SIG-M5 (cell line): Measurements from ENCODE around the gene CCDC192.

Source experiments
- DNase-seq: peaks from one replicate; lab custom pipeline; 2025; lab: John Stamatoyannopoulos, UW

CCDC192 gene

DNA sequence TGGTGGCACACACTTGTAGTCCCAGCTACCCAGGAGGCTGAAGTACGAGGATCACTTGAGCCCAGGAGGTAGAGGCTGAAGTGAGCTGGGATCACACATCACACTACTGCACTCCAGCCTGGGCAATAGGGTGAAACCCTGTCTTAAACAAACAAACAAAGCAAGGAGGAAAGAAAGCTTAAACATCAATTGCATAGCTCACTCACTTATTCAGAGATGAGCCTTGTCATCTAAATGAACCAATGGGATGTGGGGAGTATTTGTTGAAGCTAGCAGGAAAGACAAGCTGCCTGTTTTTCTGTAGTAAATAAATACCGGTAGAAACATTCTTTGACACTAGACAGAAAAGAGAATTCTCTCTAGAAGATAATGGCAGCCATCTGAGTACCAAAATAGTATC, 219.4 kb downstream of the CCDC192 start:
- DNase-seq, result no peak

DNA sequence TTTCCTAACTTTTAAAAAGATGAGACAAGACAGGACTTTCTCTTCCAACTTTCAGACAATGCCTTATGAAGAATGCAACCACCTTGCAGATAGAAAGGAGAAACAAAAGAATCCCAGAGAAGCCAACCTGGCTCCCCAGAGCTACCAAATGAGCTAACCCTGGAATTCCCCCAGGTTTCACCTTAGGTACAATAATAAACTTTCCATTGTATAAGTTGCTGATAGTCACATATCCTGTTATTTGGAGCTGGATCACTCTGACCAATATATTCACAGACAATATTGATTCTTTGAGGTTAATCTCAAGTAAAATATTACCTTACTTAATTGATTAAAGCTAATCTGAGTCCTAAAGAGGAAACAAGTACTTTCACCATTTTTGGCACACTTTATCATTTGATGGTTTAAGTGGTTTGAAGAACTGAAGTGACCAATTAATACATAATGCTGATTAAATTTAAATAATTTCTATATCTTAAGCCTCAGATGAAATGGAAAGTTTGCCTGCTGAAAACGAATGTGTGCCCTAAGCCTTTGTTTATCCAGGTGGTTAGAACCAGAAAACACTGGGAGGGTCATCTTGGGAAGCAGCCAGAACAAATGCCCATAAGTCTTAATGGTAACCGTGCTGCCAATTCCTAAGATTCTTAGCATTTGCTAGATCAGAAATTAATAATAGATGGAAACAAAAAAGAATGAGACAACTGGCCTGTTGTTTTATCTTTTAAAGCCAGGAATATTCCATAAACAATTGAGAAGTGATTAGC, 220.8 kb downstream of the CCDC192 start:
- no peak for DNase-seq

DNA sequence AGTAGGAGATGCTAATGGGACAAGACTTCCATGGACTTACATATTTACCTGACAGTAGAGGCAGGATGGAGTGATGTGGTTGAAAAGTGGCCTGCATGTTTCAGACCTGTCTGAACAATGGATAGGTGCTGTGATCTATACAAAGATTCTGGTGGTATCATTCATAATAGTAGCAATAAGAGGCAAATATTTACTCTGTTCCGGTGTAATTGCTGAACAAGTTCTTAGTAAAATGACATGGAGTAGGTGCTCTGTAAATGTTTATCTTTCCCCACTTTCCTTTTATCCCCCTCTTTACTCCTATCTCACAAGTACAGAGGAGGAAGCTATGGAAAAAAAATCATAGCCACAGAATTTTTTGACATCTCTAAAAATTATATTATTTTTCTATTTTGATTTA, 221.4 kb downstream of the CCDC192 start:
- no peak for DNase-seq

DNA sequence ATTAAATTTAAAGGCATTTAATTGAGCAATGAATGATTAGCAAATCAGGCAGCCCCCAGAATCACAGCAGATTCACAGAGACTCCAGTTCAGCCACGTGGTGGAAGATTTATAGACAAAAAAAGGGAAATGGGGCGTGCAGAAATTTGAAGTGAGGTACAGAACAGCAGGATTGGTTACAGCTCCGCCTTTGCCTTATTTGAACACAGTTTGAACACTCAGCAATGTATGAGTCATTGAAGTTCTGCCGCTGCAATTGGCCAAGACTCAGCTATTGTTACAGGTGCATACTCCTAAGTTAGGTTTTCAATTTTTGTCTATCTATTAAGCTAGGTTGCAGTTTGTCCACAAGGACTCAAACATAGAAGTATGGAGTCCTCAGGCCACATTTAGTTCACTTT, 222.7 kb downstream of the CCDC192 start:
- no peak for DNase-seq

DNA sequence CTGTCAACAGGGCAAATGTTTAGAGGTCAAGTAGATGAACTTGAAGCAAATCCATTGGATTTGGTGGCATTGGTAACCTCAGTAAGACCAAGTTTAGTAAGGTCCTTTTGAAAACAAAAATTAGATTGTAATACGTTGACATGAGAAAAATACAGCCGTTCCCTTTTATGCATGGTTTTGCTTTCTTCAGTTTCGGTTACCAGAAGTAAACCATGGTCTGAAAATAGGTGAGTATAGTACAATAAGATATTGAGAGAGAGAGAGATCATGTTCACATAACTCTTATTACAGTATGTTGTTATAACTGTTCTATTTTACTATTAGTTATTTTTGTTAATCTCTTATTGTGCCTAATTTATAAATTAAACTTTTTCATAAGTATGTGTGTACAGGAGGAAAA, 223.8 kb downstream of the CCDC192 start:
- no peak for DNase-seq

DNA sequence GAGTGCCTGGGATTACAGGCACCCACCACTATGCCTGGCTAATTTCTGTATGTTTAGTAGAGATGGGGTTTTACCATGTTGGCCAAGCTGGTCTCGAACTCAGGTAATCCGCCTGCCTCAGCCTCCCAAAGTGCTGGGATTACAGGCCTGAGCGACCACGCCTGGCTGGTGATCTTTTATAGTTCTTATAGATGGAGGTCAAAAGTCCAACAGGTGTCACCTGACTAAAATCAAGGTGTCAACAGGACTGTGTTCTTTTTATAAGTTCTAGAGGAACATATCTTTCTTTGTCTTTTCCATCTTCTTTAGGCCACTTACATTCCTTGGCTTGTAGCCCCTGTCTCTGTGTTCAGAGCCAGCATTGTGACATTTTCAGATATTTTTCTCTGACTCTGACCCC, 224.9 kb downstream of the CCDC192 start:
- DNase-seq, result no peak

DNA sequence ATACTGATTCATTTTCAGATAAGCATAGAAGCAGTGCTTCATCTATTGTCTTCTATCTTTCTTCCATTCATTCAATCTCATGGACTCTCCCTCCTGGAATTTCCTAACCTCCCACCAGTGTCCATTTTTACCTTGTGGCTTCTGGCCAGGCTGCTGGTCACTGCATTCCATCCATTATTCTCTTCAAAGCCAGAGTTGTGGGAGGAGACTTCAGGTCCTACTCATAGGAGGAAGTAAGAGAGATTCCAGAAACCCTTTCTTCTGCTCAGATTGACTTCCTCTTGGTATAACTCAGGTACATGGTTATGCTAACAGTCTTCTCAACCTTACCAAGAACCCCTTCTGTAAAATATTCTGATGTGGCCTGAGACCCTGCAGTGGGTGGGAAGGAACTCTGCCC, 227.1 kb downstream of the CCDC192 start:
- DNase-seq, result no peak

DNA sequence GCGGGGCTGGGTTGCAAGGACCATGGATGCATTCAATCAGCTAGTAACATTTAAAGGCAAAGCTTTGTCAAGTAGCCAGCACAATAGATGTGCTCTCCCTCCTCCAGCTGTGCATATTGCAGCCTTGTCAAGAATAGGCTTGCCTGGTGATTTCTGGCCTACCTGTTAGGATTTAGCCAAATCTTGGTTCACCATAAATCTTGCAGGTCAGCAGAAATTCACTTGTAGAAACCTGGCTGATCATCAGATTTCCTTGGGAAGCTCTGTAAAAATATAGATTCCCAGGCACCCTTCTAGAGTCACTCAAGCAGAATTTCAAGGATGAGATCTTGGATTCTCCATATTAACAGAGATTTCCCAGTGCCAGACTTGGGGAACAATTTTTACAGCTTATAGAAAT, 228.2 kb downstream of the CCDC192 start:
- DNase-seq, result no peak

DNA sequence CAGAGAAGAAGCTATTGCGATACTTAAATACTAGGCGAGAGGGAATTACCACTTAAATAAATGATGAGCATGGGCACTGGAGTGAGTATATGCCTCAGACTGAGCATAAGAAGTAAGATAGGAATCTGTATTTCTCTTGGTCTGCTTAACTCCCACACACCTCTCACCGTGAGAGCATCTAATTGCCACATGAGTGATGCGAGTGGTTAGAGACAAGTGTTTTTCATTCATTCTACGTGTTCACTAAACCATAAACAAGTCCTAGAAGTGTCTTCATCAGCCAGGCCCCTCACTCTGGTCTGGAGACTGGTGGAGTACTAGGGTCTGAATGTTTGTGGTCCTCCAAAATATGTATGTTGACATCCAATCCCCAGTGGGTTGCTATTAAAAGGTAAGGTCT, 230.2 kb downstream of the CCDC192 start:
- no peak for DNase-seq

DNA sequence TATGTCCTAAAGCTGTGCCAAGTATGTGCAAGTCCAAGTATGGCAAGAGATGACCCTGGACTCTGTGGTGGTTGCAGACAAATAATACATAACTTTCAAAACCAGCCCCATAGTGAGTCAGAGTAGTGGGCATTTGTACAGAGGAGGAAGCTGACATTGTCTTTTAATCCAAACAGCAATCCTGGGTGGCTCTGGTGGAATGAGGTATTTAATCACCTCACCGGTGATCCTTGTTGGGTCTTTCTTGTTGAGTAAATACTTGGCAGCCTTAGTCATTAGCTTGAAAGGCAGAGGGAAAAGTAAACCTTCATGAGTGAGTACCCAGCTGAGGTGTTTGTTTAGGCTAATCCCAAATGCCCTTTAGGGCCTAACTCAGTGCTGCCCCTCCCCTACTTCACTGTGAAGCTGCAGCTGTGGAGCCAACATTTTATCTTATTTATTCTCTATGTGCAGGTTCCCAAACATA, 231.6 kb downstream of the CCDC192 start:
- DNase-seq, result no peak

DNA sequence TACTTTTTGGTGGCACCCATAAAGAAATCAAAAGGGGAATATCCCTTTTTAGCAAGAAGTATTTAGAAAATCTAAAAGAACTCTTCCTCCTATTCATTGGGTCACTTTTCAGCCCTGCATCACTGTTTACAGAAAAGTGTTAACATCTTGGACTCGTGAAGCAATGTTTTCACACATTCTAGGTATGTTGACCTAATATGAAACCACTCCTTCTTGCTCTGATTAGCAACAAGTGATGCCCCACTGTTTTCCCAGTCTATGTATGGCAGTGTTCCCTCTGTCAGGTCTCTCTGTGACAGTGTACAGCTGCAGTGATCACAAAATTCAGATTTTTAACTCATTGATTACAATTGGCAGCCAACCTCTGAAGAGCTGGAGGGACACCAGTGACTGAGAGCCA, 232.2 kb downstream of the CCDC192 start:
- no peak for DNase-seq

DNA sequence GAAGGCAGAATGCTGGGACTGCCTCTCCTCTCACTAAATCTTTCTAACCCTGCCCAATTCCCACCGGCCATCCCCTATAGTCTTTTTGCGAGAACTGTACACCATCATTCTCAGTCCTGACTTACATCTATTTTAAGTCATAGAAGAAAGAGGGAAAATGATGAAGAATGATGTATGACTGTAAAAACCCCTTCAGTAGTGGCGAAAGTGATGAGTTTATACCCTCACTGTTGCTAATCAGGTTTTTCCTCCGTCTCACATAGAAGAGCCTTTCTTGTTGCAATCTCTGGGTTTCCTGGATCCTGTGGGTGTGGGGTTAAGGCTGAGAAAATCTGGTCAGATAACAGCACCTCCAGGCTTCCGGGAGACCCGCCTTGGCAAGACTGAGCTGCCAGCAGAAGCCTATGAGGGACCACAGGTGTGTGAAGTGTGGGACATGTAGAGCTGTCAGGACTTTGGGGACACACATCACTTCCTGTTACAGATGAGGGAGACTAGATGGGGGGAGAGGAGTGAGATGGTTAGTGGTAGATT, 233.3 kb downstream of the CCDC192 start:
- no peak for DNase-seq

DNA sequence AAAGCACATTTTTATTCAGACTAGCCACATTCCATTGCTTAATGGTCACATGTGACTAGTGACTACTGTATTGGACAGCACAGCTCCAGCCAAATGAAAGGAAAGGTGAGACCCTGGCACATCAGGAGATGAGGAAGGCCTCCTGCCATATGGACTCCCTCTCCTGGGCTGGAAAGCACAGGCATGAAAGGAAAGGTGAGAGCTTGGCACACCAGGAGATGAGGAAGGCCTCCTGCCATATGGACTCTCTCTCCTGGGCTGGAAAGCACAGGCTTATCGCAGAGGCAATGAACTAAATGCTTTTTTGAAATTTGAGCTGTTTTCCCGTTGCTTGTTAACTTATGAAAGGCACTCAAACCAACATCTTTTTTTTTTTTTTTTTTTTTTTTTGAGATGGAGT, 235.6 kb downstream of the CCDC192 start:
- no peak for DNase-seq

DNA sequence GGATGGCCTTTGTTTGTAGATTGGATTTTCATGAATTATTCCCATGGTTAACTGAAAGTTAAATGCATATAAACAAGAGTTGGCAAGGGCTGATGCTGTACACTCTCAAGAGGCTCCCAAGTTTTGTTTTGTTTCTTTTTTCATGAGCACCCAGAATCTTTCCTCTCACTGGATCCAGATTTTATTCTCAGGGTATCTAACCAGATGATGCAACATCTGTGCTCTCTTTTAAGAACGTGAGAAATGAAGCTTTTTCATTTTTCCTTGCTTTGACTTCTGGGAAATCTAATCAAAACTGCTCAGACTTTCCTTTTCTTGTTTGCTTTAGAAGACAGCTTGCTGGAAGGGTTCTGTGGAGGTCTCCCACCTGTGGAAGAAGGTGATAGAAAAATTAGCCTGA, 237.7 kb downstream of the CCDC192 start:
- no peak for DNase-seq

DNA sequence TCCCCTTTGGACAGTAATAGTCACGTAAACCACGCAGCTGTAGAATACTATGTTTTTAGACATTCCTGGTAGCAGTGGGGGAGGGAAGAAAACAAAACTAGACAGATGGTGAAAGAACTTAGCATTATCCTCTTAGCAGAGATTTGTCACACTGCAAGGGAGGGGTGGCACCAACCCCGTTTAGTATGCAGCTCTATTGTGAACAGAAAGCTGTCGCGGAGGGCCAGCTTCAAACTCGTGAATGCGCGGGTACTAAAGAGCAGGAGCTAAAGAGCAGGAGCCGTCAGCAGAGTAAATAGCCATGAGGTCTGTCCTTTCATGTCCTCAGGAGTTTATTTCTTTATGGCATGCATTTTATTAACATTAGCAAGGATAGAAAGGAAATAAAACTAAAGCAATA, 238.5 kb downstream of the CCDC192 start:
- DNase-seq, result no peak

DNA sequence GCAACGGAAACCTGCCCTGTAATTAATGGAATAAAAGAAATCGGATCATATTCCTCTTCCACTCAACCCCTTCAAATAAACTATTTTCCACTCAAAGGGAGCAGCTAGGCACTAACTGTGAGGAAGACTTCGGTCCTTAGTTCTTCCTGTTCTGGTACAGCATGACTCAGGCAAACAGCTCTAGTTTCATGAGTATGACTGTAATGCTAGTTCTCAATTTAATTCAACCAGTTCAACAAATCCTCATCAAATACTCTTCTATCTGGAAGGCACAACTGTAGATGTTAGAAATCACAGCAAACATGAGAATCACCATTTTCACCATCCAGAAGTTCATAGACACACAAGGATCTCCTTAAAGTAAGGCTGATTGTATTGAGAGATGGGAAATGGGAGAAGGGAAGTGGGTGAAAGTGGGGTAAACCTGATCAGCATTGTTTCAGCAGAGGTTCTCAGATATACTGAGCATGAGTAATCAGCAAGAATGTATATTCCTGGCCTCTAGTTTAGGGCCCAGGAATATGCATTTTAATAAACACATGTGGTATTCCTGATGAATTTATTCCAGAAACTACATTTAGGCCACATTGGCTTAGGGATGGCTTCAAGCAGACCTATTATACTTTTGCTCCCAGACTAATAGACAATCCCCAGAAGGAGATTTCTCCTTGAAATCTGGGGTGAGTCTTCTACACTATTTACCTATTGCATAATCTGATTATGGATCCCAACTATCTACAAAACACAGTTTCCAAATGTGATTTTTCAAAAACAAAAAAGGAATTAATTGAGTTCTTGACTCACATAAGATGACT, 239.3 kb downstream of the CCDC192 start:
- no peak for DNase-seq

DNA sequence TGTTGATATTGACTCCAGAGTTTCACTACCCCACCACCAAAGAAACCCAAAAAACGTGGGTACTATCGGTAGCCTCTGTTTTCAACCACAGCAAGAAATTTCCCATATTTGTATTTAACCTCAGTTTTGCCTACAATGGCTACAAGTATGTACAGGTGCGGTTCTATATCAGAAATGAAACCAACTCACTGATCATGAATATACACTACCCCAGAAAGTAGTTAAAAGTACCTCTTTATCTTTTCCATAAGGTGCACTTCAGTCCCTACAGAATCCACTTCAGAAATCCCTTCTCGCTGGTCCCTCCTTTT, 239.8 kb downstream of the CCDC192 start:
- DNase-seq, result no peak

DNA sequence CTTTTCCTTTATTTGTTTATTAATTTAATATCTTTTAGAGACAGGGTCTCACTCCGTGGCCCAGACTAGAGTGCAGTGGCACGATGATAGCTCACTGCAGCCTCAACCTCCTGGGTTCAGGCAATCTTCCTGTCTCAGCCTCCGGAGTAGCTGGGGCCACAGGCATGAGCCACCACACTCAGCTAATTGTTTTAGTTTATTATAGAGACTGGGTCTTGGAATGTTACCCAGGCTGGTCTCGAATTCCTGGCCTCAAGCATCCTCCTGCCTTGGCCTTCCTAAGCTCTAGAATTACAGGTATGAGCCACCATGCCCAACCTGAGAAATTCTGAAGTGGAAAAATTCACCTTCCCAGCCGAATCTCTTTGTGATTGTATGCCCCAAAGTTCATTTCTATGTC, 240.9 kb downstream of the CCDC192 start:
- no peak for DNase-seq

DNA sequence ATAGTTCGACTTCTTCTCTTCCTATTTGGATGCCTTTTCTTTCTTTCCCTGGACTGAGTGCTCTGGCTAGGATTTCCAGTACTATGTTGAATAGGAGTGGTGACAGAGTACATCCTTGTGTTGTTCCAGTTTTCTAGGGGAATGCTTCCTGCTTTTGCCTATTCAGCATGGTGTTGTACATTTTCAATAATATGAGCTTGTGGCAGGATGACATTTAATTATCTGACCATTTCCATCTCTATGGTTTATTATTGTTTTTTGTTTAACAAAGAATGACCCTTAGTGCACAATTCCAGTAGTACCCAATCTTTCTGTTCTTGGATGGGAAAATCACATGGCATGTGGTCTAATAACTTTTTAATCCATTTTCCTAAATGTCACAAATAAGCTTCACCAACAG, 244.8 kb downstream of the CCDC192 start:
- DNase-seq, result no peak

DNA sequence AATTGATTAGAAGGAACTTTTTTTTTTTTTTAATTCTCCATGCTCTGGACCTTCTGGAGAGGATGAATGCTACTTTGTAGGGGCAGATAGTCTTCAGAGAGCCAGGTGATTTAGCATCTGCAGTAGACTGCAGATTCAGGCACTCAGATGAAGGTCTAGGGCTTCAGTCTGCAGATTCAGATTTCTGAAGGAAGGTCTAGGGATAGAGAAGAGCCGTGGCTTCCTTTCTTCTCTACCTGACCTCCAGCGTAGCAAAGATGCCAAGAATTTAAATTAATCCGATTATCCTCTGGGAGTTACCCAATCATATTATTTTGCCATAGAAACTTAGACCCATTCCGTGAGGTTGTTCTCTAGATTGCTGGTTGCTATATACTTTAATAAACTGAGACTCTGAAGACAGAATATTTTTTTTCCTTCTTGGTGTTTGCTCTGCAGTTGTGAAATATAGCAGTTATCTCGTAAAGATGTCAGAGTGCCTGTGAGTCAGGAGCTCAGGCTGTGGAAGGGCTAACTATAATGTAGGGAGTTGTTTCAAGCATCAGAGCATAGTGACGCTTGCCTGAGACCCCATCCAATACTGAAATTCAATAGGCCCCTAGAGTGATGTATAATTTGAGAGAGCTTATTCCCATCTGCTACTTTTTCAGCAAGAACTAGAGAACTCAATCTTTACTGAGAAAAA, 247.7 kb downstream of the CCDC192 start:
- no peak for DNase-seq

DNA sequence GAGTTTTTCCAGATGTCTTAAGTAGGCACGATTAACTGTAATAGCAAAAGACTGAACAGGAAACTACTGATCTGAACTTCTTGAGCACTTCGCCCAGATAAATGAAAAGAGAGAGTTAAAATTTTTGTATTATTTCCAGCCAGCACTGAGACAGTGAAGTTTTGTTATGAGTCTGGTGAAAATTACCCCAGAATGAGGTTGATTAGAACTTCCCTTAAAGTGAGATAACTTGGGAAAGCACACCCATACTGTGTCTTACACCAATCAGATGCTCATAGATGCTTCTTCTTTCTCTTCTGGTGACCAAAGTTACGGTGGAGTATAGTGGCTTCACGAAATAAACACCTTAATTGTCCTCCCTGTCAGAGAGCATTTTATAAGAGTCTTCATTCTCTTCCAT, 248.6 kb downstream of the CCDC192 start:
- no peak for DNase-seq

DNA sequence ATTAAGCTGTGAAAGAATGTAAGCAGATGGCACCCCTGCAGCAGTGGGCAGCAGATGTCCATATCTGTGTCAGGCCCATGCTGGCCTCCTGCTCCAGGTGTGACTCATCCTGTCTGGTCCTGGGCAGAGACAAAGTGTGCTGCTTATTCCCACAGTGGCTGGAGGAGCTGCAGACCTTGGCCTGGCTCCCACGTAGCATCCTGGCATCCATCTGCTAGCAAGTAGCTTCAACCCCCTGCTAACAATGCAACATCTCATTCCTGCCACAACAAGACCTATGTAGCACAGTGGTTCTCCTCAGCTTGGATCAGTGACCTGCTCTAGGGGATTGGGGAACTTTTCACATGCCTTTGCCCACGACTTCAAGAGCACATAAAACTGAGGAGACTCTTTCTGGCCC, 254.0 kb downstream of the CCDC192 start:
- DNase-seq, result no peak

DNA sequence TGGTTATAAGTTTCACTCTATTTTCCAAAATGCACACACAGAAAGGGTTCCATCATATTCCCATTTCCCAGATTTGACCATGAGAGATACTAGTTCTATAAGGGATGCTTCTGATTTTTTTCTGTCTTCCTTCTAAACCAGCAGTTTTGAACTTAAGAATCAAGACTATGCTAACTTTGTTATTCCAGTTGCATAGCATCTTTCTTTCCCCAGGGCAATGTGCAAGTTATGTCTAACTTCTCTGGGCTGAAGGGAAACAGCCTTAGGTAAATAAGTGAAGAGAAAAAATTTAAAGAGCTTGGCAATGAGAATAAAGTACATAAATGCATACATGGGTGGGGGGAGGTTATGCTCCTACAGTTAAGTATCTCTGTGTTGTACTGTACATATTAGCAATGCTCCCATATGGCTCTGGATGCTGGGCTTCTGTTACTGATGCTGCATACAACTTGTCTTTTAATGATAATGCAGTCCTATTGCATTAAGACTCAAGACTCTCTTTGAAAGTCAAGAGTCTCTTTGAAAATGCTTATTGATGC, 254.6 kb downstream of the CCDC192 start:
- DNase-seq, result no peak
